ENCODE measurements around the gene MTERF2.

DNA sequence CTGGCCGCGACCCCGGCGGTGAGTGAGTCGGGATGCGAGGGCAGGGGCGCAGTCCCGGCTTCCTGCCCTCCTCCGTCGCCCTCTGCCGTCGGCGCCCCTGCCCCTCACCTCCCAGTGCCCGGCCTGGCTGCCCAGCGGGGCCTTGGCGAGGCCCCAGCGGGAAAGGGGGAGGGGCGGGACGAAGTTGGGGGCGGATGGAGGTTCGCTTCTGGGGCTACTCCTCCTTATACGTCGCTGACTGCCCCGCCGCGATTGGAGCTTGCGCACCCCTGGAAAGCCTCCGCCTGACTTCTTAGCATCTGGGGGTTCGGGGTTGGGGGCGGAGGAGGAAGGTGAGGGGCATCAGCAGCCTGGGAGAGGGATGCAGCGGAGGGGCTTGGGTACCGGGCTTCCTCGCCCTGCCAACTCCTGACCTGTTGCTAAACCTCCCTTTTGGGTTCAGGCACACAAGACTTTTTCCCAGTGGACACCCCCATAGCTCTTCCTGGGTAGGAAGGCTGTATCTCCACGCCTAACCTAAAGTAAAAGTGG is 30.8 kb downstream of the MTERF2 start:
- TF ChIP-seq POLR2AphosphoS5 (IDR thresholded peaks at IDR 0.05; ENCODE audit: insufficient read depth, low read depth, low read length) = no peak
- no peak for TF ChIP-seq EZH2 (IDR thresholded peaks at IDR 0.05; ENCODE audit: borderline replicate concordance, low read depth, low read length, severe bottlenecking)
- TF ChIP-seq, protein P1, sequence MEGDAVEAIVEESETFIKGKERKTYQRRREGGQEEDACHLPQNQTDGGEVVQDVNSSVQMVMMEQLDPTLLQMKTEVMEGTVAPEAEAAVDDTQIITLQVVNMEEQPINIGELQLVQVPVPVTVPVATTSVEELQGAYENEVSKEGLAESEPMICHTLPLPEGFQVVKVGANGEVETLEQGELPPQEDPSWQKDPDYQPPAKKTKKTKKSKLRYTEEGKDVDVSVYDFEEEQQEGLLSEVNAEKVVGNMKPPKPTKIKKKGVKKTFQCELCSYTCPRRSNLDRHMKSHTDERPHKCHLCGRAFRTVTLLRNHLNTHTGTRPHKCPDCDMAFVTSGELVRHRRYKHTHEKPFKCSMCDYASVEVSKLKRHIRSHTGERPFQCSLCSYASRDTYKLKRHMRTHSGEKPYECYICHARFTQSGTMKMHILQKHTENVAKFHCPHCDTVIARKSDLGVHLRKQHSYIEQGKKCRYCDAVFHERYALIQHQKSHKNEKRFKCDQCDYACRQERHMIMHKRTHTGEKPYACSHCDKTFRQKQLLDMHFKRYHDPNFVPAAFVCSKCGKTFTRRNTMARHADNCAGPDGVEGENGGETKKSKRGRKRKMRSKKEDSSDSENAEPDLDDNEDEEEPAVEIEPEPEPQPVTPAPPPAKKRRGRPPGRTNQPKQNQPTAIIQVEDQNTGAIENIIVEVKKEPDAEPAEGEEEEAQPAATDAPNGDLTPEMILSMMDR (IDR thresholded peaks at IDR 0.05; ENCODE audit: extremely low read depth in 1 of 2, insufficient read depth in 1 of 2, low read depth in 1 of 2, low read length in 2 of 2) = peak in 1 of 2 donors; percentile 30
- no peak for TF ChIP-seq POLR2A (IDR thresholded peaks at IDR 0.05; ENCODE audit: low read depth, low read length)
- no peak for TF ChIP-seq JUN (IDR thresholded peaks at IDR 0.05; ENCODE audit: borderline replicate concordance, insufficient read depth, insufficient read length, low read depth)
- TF ChIP-seq FOS (IDR thresholded peaks at IDR 0.05; ENCODE audit: borderline replicate concordance, insufficient read depth, low read length) = no peak
- TF ChIP-seq, protein P2, sequence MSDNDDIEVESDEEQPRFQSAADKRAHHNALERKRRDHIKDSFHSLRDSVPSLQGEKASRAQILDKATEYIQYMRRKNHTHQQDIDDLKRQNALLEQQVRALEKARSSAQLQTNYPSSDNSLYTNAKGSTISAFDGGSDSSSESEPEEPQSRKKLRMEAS (IDR thresholded peaks at IDR 0.05; ENCODE audit: insufficient read depth, insufficient read length) = no peak
